Kidney capillary endothelial cell (primary cell): ENCODE results near the gene SLC16A5.
A peak's percentile ranks its signal among the peaks of the same experiment; 100 is the strongest.
"Not testable (repeated sequence)": the region's sequence is repeated elsewhere in the genome, so short reads cannot be mapped to it uniquely, and the experiment has no call there.

ENCODE experiments used
- DNase-seq: peaks from one replicate; pipeline ENCODE4 v3.0.0-alpha.2; 2018; ENCODE audit warnings: low spot score

Gene SLC16A5

DNA sequence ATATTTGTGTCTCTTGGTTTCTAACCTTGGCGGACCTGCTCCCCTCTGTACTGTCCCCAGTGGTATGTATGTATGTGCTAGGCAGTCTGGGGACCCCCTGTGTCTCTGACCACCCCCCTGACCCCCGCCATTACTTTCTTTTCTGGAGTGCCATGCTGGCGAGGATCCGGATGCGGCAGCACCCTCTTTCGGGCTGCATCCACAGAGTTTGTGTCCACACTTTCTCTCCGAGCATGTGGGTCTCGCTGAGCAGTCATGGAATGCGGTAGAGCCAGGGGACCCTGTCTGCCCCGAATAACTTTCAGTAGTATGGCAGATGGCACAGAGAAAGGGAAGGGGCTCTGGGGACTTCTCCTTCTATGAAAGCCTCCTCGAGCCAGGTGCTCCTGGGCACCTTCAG lies 23.7 kb upstream of the SLC16A5 start:
- no peak for DNase-seq

- DNase-seq, result no peak
These were observed 23.3 kb upstream of the SLC16A5 start for GRCh38 chr17:75064460-75064859.

DNA sequence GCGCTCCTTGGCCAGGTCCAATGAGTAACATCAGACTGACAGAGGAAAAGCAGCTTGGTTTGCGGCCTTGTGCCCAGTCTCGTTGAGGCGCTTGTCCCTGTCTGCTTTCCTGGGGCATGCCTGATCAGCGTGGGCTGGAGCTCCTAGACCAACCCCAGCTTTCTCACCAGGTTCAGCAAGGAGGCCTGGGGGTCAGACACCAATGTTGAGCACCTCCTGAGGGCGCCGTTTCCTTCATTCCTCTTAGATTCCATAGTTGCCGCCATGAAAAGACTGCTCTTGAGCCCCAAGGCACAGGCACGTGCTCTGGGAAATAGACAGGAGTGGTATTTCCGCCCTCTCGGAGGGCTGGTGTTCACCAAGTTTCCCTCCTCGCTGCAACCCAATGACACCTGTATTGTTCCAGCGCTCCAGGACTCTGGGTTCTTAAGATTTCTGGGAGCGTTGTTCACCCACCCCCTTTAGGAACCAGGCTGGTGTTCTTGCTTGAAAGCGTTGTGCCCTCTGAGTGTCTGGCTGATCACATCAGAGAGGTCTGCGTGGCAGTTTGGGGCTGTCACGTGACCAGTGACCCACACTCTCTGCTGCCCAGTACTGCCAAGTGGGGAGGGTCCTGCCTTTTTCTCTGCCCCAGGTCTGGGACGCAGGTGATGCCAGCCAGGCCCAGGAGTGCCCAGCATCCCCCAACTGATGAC lies 22.7 kb upstream of the SLC16A5 start:
- no peak for DNase-seq

- peak; percentile 54 for DNase-seq
These were observed 22.1 kb upstream of the SLC16A5 start for GRCh38 chr17:75065562-75066151.

- DNase-seq, result no peak
These were observed 19.9 kb upstream of the SLC16A5 start for GRCh38 chr17:75067856-75068255.

DNA sequence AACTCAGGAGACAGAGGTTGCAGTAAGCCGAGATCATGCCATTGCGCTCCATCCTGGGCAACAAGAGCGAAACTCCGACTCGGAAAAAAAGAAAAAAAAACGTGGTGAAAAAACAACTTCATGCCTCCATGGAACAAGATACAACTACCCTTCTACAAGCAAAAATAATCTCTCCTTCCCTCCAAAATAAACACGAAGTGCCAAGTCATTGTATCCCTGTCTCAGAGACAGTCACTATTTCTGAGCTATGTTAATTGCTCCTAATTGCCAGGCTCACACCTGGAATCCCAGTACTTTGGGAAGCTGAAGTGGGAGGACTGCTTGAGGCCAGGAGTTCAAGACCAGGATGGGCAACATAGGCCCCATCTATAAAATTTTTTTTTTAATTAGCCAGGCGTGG lies 19.0 kb upstream of the SLC16A5 start:
- no peak for DNase-seq

DNA sequence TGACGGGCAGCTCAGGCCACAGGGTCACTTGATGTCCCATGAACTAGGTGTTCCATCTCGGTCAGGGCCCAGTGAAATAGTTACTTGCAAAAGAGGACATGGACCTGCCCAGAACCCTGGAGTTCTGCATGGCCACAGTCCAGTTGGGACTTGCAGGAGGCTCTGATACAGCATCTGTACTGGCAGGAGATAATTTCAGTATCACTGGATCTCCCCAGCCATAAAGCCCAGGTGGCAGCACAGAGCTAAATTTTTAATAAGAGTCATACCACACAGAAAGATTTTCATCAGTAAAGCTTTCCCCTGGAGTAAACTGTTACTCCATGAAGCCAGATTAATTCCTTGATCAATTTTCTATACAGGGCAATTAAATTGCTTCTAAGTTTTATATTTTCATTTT lies 18.0 kb upstream of the SLC16A5 start:
- DNase-seq, result no peak

DNA sequence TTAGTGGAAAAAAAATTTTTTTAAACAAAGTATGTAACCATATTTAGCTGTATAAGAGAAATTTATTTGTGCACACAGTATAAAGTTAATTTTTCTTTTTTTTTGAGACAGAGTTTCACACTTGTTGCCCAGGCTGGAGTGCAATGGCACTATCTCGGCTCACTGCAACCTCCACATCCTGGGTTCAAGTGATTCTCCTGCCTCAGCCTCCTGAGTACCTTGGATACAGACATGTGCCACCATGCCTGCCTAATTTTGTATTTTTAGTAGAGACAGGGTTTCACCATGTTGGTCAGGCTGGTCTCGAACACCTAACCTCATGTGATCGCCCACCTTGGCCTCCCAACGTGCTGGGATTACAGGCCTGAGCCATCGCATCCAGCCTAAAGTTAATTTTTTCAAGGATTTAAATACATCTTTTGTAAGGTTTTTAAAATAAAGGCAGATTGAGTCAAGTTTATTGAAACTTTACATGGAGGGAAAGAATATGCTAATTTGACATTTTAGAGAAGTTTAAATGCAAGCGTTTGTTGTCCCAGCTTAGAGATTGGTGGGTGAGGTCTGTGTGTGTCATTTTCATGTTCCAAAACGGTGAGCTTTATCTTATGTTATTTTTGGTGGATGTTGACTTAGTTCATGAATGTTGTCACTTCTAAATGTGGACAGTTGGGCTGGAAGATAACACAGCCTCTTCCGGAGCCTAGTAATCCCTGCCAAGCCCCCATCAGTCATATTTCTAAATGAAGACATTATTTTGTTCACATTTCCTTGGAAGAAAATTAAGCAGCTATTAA lies 16.1 kb upstream of the SLC16A5 start:
- not testable (repeated sequence) for DNase-seq

- DNase-seq, result not testable (repeated sequence)
These were observed 14.8 kb upstream of the SLC16A5 start for GRCh38 chr17:75072909-75073308.

DNA sequence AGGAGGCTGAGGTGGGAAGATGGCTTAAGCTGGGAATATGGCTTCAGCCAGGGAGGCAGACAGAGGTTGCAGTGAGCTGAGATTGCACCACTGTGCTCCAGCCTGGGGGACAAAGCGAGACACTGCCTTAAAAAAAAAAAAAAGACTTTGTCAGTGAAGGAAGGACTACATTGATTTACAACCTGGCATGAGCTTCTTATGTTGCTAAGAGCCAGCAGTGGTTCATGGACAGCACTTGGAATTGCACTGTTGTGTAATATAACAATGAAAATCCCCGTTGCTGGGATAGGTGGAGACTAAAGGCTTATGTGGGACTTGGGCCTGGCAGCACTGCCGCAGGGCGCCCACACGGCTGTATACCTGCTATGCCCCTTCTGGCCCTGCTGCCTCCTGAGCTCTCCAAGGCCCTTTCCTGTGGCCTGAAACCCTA lies 14.1 kb upstream of the SLC16A5 start:
- no peak for DNase-seq

- no peak for DNase-seq
These were observed 13.2 kb upstream of the SLC16A5 start for GRCh38 chr17:75074532-75074931.

DNA sequence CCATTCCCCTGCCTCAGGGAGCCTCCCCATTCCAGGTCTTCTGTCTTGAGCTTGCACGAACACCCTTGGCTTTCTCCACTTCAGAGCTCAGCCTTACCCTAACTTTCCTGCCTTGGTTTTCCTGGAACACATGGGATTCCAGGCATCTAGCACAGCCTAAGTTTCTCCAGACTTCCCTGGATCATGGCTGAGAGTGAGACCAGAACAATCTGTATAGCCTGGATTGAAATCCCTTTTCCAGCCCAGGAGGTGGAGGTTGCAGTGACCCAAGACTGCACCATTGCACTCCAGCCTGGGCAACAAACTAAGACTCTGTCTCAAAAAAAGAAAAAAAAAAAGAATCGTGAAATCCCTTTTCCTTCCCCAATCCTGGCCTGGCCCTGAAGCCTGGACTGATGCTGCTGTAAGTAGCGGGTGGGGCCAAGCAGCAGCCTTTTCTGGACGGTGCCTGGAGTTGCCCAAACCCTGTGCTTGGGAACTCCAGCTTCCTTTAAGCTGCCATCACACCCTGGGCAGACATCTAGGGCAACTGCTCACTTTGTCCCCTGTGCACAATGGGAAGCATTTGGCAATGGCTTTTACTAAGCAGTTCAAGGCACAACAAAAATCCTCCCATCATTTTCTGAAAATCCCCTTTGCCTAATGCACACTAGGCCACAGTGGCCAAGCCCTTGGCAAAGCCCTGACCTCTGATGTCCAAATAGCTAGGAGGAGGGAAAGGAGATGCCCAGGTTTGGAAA lies 12.0 kb upstream of the SLC16A5 start:
- DNase-seq, result no peak

DNA sequence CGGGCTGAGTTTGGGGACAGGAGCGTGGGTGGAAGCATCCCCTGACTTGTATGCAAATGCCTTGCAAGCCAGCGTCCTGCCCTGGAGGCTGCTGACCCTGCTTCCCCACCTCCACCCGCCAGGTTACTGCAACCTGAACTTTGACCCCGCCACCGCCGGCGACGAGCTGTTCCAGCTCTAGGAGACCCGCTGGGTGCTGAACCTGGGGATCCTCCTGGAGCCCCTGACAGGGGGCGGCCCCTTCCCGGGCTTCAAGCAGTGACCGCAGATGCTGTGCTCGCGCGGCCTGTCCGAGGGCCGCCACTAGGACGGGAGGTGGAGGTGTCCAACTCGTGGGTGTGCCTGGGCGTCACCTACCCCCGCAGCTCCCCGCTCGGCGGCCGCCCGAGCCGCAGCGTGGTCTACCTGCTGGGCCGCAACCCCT lies 10.7 kb upstream of the SLC16A5 start:
- DNase-seq, result no peak

- peak; percentile 86 for DNase-seq
These were observed 10.1 kb upstream of the SLC16A5 start for GRCh38 chr17:75077496-75078283.

DNA sequence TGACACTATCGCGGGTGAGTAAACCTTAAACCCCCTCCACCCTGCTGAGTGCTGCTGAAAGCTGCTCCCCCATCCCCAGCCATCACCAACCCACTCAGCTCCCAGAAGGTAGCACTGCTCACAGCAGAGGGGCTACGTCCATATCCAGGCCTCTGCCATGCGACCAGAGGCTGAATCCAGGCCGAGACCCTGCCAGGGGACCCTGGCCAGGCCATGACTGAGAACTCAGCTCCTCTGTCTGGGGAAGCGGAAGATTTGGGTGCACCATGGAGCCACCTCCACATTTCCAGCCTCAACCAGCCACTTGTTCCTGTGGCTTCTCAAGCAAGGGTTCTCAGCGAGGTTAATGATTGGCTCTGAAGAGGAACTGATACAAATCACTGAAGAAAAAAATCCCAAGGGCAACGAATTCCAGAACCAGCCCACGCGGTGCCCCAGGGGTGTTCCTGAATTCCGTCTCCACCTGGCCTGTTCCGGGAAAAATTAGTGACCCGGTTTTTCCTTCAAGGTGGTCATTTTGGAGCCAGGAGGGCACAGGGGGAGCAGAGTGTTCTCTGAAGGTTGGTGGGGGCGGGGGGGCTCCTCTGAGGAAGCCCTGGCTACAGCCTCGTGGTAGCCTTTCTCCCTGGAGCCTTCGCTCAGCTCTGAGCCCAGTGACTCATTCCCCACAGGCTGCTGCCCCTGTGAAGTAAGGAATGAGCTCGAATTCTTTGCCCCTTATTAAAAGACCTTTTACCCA lies 9.3 kb upstream of the SLC16A5 start:
- DNase-seq, result no peak

- no peak for DNase-seq
These were observed 8.8 kb upstream of the SLC16A5 start for GRCh38 chr17:75079023-75079373.

DNA sequence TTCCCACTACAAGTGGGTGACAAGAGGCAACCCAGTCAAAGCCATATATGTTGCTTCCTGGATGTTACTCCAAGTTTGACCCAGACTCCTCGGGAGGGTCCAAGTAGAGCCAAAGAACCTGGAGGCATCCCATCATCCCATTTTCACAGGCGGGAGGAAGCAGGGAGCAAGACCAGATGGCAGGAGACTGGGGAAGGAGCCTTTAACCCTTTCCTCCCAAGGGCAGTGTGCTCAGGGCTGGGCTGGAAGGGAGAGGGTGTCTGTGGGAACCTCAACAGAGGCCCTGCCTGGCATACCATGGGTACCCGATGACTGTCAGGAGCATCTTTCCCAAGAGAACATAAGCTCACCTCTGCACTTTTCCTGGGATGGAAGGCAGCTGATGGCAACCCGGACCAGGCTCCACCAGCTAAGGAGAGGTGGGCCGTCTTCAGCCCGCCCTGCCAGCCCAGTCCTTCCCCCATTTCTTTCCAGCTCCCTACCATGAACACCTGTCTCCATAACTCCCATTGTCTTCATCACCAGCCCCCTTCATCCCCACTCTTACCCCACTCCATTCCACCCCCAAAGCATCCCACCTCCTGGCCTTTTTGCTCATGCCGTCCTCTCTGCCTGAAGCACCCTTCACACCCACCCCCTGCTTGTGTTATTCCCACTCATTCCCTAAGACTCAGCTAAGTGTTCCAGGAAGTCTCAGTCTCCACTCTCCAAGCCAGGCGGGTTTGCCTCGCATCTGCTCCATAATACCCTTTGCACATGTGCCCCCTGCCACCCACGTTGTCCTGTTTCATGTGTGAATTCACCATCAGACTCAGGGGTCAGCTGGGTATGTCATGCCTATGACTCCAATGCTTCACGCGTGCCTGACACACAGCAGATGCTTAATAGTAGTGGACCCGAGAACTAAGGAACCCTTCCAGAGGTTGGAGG lies 5.9 kb upstream of the SLC16A5 start:
- DNase-seq, result no peak

- no peak for DNase-seq
These were observed 5.1 kb upstream of the SLC16A5 start for GRCh38 chr17:75082683-75083082.

GRCh38 chr17:75084039-75084660 lies 3.6 kb upstream of the SLC16A5 start:
- DNase-seq, result peak; percentile 78
